SK-N-SH treated with all-trans-retinoic acid at 6 μM for 48 hours (cell line): ENCODE results near the gene VMP1.
A peak's percentile ranks its signal among the peaks of the same experiment; 100 is the strongest.

Source experiments
- ATAC-seq: fragments of 200-7000 bp; cut with Tn5 transposase; 3 replicates; pipeline ENCODE4 v1.9.1; 2020; ENCODE audit warnings: mild to moderate bottlenecking, moderate library complexity
- ARNTL ChIP-seq: fragments of 450-650 bp; formaldehyde crosslinking; IDR thresholded peaks from 2 replicates; pipeline ENCODE4 v1.5.0; 2020; ENCODE audit warnings: low read depth, mild to moderate bottlenecking, moderate library complexity, borderline replicate concordance
- BACH2 ChIP-seq: fragments of 250-450 bp; sonication (Bioruptor Pico); IDR thresholded peaks from 2 replicates; pipeline ENCODE4 v1.9.0; 2021; ENCODE audit warnings: mild to moderate bottlenecking, borderline replicate concordance
- CSDC2 ChIP-seq: fragments of 250-450 bp; sonication (Bioruptor Pico); IDR thresholded peaks from 2 replicates; pipeline ENCODE4 v1.5.0; 2020; ENCODE audit warnings: mild to moderate bottlenecking, moderate library complexity
- ESRRG ChIP-seq: fragments of 250-450 bp; sonication (Bioruptor Pico); IDR thresholded peaks from 2 replicates; pipeline ENCODE4 v1.6.1; 2021; ENCODE audit warnings: mild to moderate bottlenecking
- GLIS3 ChIP-seq: fragments of 250-450 bp; sonication (Bioruptor Pico); IDR thresholded peaks from 2 replicates; pipeline ENCODE4 v1.5.0; 2020; ENCODE audit warnings: mild to moderate bottlenecking, moderate library complexity
- ISL1 ChIP-seq: fragments of 250-450 bp; sonication (Bioruptor Pico); IDR thresholded peaks from 2 replicates; pipeline ENCODE4 v2.1.2; 2022; ENCODE audit warnings: mild to moderate bottlenecking, moderate library complexity
- OSR1 ChIP-seq: fragments of 250-450 bp; sonication (Bioruptor Pico); IDR thresholded peaks from 2 replicates; pipeline ENCODE4 v1.8.0; 2022; ENCODE audit warnings: moderate library complexity, mild to moderate bottlenecking, inconsistent platforms
- PPARA ChIP-seq: fragments of 250-450 bp; sonication (Bioruptor Pico); IDR thresholded peaks from 2 replicates; pipeline ENCODE4 v1.5.0; 2020; ENCODE audit warnings: mild to moderate bottlenecking, borderline replicate concordance
- RARB ChIP-seq: fragments of 250-450 bp; sonication (Bioruptor Pico); IDR thresholded peaks from 2 replicates; pipeline ENCODE4 v1.8.0; 2021; ENCODE audit warnings: mild to moderate bottlenecking, moderate library complexity
- SNAI2 ChIP-seq: fragments of 250-450 bp; sonication (Bioruptor Pico); IDR thresholded peaks from 2 replicates; pipeline ENCODE4 v1.5.0; 2020; ENCODE audit warnings: mild to moderate bottlenecking, moderate library complexity
- TCF4 ChIP-seq: fragments of 250-450 bp; sonication (Bioruptor Pico); IDR thresholded peaks from 2 replicates; pipeline ENCODE4 v1.8.0; 2021; ENCODE audit warnings: mild to moderate bottlenecking, moderate library complexity, borderline replicate concordance
- TOX ChIP-seq: fragments of 250-450 bp; sonication (Bioruptor Pico); IDR thresholded peaks from 2 replicates; pipeline ENCODE4 v1.8.0; 2021; ENCODE audit warnings: mild to moderate bottlenecking, moderate library complexity, borderline replicate concordance
- ZC3H10 ChIP-seq: fragments of 250-450 bp; sonication (Bioruptor Pico); IDR thresholded peaks from 2 replicates; pipeline ENCODE4 v1.5.1; 2021; ENCODE audit warnings: mild to moderate bottlenecking, moderate library complexity
- ZFP3 ChIP-seq: fragments of 250-450 bp; sonication (Bioruptor Pico); IDR thresholded peaks from 2 replicates; pipeline ENCODE4 v1.5.0; 2020; ENCODE audit warnings: mild to moderate bottlenecking, moderate library complexity
- ZFP30 ChIP-seq: fragments of 450-650 bp; formaldehyde crosslinking; IDR thresholded peaks from 2 replicates; pipeline ENCODE4 v1.5.0; 2022; ENCODE audit warnings: mild to moderate bottlenecking, moderate library complexity
- ZNF565 ChIP-seq: fragments of 450-650 bp; formaldehyde crosslinking; conservative IDR thresholded peaks from 2 replicates; pipeline ENCODE4 v1.5.0; 2020; ENCODE audit warnings: low read depth, mild to moderate bottlenecking, moderate library complexity
- ZNF70 ChIP-seq: fragments of 450-650 bp; formaldehyde crosslinking; IDR thresholded peaks from 2 replicates; pipeline ENCODE4 v1.5.0; 2020; ENCODE audit warnings: mild to moderate bottlenecking, moderate library complexity
- ZNF8 ChIP-seq: fragments of 450-650 bp; formaldehyde crosslinking; IDR thresholded peaks from 2 replicates; pipeline ENCODE4 v1.5.0; 2020; ENCODE audit warnings: mild to moderate bottlenecking, moderate library complexity
- TF ChIP-seq, protein P1 (sequence below): fragments of 250-450 bp; sonication (Bioruptor Pico); IDR thresholded peaks from 2 replicates; pipeline ENCODE4 v1.5.1; 2021; ENCODE audit warnings: mild to moderate bottlenecking, moderate library complexity
- TF ChIP-seq, protein P2 (sequence below): fragments of 250-450 bp; sonication (Bioruptor Pico); IDR thresholded peaks from 2 replicates; pipeline ENCODE4 v1.8.0; 2020; ENCODE audit warnings: mild to moderate bottlenecking, moderate library complexity, borderline replicate concordance
- TF ChIP-seq, protein P3 (sequence below): fragments of 250-450 bp; sonication (Bioruptor Pico); IDR thresholded peaks from 2 replicates; pipeline ENCODE4 v1.5.0; 2020; ENCODE audit warnings: mild to moderate bottlenecking, moderate library complexity
- TF ChIP-seq, protein P4 (sequence below): fragments of 250-450 bp; sonication (Bioruptor Pico); IDR thresholded peaks from 2 replicates; pipeline ENCODE4 v1.8.0; 2021; ENCODE audit warnings: low read depth, mild to moderate bottlenecking, moderate library complexity, borderline replicate concordance

VMP1 gene

DNA sequence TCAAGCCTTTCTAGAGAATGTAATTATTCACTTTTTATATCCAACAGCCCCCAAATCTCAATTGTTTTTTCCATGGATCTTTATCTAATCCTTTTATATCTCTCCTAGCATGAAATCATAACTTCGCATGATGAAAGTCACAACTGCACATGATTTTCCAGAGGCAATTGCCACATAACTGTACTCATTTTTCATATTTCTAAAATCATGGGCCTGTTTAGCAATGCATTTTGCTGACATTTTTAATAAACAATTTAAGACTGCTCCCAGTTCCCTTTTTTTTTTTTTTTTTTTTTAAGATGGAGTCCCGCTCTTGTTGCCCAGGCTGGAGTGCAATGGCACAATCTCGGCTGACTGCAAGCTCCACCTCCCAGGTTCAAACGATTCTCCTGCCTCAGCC lies 83.5 kb downstream of the VMP1 start:
- no peak for TF ChIP-seq BACH2 (CRISPR knock-in tag)
- TF ChIP-seq PPARA (CRISPR knock-in tag), result no peak
- no peak for TF ChIP-seq GLIS3 (CRISPR knock-in tag)
- TF ChIP-seq ZNF8 (CRISPR knock-in tag), result no peak
- no peak for TF ChIP-seq RARB (CRISPR knock-in tag)
- no peak for TF ChIP-seq ARNTL (CRISPR knock-in tag)
- no peak for TF ChIP-seq ZFP30 (CRISPR knock-in tag)
- no peak for TF ChIP-seq OSR1 (CRISPR knock-in tag)
- TF ChIP-seq, protein P1, sequence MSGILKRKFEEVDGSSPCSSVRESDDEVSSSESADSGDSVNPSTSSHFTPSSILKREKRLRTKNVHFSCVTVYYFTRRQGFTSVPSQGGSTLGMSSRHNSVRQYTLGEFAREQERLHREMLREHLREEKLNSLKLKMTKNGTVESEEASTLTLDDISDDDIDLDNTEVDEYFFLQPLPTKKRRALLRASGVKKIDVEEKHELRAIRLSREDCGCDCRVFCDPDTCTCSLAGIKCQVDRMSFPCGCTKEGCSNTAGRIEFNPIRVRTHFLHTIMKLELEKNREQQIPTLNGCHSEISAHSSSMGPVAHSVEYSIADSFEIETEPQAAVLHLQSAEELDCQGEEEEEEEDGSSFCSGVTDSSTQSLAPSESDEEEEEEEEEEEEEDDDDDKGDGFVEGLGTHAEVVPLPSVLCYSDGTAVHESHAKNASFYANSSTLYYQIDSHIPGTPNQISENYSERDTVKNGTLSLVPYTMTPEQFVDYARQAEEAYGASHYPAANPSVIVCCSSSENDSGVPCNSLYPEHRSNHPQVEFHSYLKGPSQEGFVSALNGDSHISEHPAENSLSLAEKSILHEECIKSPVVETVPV (CRISPR knock-in tag), result no peak
- TF ChIP-seq, protein P2, sequence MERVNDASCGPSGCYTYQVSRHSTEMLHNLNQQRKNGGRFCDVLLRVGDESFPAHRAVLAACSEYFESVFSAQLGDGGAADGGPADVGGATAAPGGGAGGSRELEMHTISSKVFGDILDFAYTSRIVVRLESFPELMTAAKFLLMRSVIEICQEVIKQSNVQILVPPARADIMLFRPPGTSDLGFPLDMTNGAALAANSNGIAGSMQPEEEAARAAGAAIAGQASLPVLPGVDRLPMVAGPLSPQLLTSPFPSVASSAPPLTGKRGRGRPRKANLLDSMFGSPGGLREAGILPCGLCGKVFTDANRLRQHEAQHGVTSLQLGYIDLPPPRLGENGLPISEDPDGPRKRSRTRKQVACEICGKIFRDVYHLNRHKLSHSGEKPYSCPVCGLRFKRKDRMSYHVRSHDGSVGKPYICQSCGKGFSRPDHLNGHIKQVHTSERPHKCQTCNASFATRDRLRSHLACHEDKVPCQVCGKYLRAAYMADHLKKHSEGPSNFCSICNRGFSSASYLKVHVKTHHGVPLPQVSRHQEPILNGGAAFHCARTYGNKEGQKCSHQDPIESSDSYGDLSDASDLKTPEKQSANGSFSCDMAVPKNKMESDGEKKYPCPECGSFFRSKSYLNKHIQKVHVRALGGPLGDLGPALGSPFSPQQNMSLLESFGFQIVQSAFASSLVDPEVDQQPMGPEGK (CRISPR knock-in tag), result no peak
- TF ChIP-seq ZNF565, result no peak
- TF ChIP-seq, protein P3, sequence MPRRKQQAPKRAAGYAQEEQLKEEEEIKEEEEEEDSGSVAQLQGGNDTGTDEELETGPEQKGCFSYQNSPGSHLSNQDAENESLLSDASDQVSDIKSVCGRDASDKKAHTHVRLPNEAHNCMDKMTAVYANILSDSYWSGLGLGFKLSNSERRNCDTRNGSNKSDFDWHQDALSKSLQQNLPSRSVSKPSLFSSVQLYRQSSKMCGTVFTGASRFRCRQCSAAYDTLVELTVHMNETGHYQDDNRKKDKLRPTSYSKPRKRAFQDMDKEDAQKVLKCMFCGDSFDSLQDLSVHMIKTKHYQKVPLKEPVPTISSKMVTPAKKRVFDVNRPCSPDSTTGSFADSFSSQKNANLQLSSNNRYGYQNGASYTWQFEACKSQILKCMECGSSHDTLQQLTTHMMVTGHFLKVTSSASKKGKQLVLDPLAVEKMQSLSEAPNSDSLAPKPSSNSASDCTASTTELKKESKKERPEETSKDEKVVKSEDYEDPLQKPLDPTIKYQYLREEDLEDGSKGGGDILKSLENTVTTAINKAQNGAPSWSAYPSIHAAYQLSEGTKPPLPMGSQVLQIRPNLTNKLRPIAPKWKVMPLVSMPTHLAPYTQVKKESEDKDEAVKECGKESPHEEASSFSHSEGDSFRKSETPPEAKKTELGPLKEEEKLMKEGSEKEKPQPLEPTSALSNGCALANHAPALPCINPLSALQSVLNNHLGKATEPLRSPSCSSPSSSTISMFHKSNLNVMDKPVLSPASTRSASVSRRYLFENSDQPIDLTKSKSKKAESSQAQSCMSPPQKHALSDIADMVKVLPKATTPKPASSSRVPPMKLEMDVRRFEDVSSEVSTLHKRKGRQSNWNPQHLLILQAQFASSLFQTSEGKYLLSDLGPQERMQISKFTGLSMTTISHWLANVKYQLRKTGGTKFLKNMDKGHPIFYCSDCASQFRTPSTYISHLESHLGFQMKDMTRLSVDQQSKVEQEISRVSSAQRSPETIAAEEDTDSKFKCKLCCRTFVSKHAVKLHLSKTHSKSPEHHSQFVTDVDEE (CRISPR knock-in tag), result no peak
- ATAC-seq, result no peak

DNA sequence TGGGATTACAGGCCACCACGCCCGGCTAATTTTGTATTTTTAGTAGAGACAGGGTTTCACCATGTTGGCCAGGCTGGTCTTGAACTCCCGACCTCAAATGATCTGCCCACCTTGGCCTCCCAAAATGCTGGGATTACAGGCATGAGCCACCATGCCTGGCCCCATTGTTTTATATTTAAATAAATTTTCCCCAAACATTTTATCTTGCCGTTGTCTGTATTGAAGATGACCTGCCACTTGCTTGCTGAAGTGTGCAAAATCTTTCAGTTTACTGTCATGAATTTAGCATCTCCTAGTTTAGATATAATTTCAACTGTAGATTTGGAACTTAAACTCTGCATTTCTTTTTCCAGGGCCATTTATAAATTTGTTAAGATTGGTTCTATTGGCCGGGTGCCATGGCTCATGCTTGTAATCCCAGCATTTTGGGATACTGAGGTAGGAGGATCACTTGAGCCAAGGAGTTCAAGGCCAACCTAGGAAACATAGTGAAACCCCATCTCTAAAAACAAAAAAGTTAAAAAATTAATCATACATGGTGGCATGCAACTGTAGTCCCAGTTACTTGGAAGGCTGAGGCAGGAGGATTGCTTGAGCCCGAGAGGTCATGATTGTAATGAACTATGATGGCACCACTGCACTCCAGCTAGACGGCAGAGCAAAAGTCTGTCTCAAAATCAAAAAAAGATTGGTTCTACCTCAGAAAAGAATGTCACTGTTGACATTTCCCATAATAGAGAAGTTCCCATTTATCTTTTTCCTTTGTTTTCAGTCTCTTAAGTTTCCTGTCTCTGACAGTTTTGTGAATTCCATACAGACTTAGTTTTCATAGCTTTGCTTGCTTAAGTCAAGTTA lies 84.4 kb downstream of the VMP1 start:
- peak; percentile 89 for ATAC-seq
- no peak for TF ChIP-seq GLIS3 (CRISPR knock-in tag)
- TF ChIP-seq TOX (CRISPR knock-in tag), result peak; percentile 52; the same call in 1 of the 2 replicates
- no peak for TF ChIP-seq SNAI2 (CRISPR knock-in tag)
- TF ChIP-seq, protein P2 (CRISPR knock-in tag), result no peak
- no peak for TF ChIP-seq ZFP3 (CRISPR knock-in tag)
- no peak for TF ChIP-seq RARB (CRISPR knock-in tag)
- TF ChIP-seq ISL1 (CRISPR knock-in tag), result peak; percentile 75
- no peak for TF ChIP-seq ZNF8 (CRISPR knock-in tag)
- no peak for TF ChIP-seq BACH2 (CRISPR knock-in tag)
- TF ChIP-seq CSDC2, result no peak
- TF ChIP-seq TCF4 (CRISPR knock-in tag), result no peak
- no peak for TF ChIP-seq ZNF70 (CRISPR knock-in tag)
- TF ChIP-seq ZFP30 (CRISPR knock-in tag), result no peak
- TF ChIP-seq, protein P4, sequence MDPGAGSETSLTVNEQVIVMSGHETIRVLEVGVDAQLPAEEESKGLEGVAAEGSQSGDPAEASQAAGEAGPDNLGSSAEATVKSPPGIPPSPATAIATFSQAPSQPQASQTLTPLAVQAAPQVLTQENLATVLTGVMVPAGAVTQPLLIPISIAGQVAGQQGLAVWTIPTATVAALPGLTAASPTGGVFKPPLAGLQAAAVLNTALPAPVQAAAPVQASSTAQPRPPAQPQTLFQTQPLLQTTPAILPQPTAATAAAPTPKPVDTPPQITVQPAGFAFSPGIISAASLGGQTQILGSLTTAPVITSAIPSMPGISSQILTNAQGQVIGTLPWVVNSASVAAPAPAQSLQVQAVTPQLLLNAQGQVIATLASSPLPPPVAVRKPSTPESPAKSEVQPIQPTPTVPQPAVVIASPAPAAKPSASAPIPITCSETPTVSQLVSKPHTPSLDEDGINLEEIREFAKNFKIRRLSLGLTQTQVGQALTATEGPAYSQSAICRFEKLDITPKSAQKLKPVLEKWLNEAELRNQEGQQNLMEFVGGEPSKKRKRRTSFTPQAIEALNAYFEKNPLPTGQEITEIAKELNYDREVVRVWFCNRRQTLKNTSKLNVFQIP (CRISPR knock-in tag), result 0 out of 2 replicates have a peak, but pooled peaks have one; percentile 25
- TF ChIP-seq PPARA (CRISPR knock-in tag), result no peak
- TF ChIP-seq, protein P1 (CRISPR knock-in tag), result no peak
- peak; percentile 15; the same call in 1 of the 2 replicates for TF ChIP-seq OSR1 (CRISPR knock-in tag)
- TF ChIP-seq, protein P3 (CRISPR knock-in tag), result no peak
- no peak for TF ChIP-seq ZNF565
- TF ChIP-seq ESRRG, result no peak
- TF ChIP-seq ZC3H10 (CRISPR knock-in tag), result 0 out of 2 replicates have a peak, but pooled peaks have one; percentile 49
